ENCODE results near the gene QRICH1.

The QRICH1 gene, protein sequence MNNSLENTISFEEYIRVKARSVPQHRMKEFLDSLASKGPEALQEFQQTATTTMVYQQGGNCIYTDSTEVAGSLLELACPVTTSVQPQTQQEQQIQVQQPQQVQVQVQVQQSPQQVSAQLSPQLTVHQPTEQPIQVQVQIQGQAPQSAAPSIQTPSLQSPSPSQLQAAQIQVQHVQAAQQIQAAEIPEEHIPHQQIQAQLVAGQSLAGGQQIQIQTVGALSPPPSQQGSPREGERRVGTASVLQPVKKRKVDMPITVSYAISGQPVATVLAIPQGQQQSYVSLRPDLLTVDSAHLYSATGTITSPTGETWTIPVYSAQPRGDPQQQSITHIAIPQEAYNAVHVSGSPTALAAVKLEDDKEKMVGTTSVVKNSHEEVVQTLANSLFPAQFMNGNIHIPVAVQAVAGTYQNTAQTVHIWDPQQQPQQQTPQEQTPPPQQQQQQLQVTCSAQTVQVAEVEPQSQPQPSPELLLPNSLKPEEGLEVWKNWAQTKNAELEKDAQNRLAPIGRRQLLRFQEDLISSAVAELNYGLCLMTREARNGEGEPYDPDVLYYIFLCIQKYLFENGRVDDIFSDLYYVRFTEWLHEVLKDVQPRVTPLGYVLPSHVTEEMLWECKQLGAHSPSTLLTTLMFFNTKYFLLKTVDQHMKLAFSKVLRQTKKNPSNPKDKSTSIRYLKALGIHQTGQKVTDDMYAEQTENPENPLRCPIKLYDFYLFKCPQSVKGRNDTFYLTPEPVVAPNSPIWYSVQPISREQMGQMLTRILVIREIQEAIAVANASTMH

DNA sequence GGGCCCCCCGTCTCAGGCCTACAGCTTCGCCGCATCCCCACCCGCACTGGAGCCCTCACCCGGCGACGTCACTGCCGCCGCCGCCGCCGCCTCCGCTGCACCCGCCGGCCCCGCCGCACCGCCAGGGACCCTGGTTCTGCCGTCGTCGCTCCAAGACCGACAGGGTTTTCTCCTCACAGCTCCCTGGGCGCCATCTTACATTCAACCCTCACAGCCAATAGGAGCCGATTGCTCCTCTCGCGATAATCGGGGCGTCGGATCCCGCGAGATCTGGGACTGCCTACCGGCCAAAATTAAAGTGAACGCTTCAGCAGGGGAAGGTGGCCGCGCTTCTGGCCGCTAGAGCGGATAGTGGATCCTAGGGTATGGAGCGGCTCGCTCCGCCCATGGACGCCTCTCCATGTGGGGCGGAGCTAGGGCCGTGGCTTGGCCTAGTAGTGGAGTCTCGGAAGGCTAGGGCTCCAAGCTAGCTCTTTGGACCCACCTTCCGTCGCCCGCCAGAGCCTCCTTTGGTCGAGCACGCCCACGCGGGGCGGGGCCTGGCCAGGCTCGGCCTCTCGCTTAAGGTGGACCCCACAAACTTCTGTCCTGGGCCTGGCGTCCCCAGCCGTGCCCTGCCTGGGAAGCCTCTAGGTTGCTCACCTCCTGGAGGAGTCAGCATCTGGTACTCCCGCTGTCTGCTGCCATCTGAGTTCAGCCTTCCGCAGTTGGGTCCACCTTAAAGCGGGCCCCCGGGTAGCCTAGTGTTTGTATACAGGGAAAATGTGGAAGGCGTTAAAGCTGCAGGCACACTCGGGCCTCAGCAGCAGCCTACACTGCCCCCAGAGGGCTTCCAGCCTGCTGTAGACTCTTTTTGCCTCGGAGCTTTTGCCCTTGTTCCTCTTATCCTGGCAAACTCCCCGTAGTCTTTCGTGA, at the start of gene QRICH1:
TSS of gene QRICH1 (minus strand) at position 219 of the 915 bp plus-strand sequence. CDS start 17,054 bp downstream, outside the sequence.
- DNase-seq (ENCODE audit: low read depth) = peak; percentile 88
- TF ChIP-seq, protein P1, sequence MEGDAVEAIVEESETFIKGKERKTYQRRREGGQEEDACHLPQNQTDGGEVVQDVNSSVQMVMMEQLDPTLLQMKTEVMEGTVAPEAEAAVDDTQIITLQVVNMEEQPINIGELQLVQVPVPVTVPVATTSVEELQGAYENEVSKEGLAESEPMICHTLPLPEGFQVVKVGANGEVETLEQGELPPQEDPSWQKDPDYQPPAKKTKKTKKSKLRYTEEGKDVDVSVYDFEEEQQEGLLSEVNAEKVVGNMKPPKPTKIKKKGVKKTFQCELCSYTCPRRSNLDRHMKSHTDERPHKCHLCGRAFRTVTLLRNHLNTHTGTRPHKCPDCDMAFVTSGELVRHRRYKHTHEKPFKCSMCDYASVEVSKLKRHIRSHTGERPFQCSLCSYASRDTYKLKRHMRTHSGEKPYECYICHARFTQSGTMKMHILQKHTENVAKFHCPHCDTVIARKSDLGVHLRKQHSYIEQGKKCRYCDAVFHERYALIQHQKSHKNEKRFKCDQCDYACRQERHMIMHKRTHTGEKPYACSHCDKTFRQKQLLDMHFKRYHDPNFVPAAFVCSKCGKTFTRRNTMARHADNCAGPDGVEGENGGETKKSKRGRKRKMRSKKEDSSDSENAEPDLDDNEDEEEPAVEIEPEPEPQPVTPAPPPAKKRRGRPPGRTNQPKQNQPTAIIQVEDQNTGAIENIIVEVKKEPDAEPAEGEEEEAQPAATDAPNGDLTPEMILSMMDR (conservative IDR thresholded peaks at IDR 0.05; ENCODE audit: low read depth, low read length) = peak; percentile 74
- peak within 1 kb of the TSS; percentile 98 for H3K4me3 ChIP-seq (ENCODE audit: low read length)

DNA sequence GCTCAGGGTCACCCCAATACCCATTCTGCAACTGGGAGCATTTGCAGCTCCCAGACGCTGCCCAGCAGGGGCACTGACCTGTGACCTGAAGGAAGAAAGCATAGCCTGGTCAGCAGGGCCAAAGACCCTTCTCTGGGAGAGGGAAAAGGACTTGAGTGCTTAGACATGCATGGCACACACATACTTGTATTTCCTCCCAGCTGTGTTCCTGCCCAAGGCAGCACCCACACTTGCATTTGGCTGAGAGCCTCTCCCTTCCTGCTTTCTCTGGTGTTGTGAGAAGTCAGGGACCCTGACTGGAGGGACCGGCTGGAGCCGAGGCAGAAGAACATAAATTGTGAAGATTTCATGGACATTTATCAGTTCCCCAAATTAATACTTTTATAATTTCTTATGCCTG, 46.2 kb upstream of the QRICH1 start:
- TF ChIP-seq, protein P1 (conservative IDR thresholded peaks at IDR 0.05; ENCODE audit: low read depth, low read length) = no peak
- DNase-seq (ENCODE audit: low read depth) = no peak
- no peak overlapping the region for H3K4me3 ChIP-seq (ENCODE audit: low read length)

DNA sequence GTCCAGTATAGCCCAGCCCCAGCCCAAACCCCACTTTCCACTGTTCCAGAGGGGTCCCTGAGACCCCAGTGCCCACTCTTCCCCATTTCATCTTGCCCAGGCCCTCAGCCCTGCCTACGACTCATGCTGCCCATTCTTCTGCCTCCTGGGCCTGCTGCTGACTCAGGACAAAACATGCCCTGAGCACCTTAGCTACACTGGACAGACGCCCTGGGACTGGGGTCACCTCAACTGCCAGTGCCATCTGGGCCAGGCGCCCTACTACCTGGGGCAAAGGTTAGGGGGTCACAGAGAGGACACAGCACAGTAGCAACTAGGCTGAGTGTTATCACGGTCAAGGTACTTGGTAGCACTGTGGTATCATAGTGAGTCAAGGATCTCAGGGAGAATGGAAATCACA, 41.6 kb upstream of the QRICH1 start:
- no peak overlapping the region for H3K4me3 ChIP-seq (ENCODE audit: low read length)
- no peak for DNase-seq (ENCODE audit: low read depth)
- TF ChIP-seq, protein P1 (conservative IDR thresholded peaks at IDR 0.05; ENCODE audit: low read depth, low read length) = no peak

DNA sequence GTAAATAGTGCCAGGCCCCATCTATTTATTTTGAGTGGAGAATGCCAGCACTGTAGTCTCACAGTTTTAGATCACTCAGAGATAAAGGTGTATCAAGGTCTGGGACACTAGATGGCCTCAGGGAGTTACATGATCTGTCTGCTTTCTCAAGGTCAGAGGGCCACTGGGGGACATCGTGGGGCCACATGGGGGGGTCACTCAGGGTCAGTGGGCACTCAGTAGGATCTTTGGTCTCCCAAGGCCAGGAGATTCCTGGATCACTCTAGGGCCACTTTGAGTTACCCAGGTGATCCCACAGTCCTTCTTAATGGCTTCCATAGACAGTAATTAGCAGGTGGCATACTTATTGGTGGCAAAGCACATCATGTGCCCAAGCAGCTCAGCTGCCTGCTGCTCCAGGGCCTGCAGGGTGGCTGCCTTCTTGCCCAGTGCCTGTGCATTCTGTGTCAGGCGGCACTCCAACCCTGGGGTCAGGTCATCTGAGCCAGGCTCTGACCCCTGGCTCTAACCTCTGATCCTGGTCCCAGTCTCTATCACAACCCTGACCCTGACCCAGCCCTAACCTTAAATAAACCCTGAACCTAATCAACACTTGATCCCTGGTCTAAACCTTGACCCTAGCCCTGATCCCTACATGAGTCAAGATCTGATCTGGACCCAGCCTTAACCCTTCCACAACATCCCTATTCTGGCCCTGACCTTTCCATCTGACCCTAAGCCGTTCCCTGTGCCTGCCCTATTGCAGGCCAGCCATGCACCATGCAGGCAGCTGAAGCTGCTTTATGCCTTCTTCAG, 40.8 kb upstream of the QRICH1 start:
- no peak overlapping the region for H3K4me3 ChIP-seq (ENCODE audit: low read length)
- no peak for DNase-seq (ENCODE audit: low read depth)
- TF ChIP-seq, protein P1 (conservative IDR thresholded peaks at IDR 0.05; ENCODE audit: low read depth, low read length) = no peak

DNA sequence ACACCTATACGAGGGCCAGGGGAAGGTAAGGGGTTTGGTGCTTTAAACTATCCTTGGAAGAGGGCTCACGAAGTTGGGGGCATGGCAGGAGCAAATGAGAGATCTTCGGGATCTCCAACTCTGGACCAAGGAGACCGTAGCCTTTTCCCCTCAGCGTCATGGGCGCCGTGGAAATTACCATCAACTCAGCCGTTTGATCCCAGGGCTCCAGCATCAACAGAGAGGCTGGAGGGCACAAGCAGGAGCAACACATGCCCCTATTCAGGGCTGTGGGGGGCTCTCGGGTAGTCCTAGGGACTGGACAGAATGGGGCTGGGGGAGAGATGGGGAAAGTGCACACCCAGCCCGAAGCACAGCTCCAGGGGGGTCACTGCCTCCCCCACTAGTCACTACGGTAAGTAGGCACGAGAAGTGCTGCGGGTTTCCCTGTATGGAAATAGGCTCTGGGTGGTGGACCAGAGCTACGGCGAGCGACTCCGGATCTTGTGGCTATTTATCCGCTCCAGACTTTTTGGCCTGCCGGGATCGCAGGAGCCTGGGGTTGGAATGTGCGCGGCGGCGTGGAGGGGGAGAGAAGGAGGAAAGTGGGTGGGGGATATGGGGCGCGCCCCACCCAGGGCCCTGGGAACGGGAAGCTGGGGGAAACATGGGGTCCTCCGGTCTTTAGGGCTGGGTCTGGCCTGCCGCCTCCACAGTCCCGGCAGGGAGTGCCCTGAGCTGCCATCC, 39.5 kb upstream of the QRICH1 start:
- peak; percentile 67 for DNase-seq (ENCODE audit: low read depth)
- TF ChIP-seq, protein P1 (conservative IDR thresholded peaks at IDR 0.05; ENCODE audit: low read depth, low read length) = no peak
- H3K4me3 ChIP-seq (ENCODE audit: low read length) = peak overlapping the region; percentile 64

Data from retinal pigment epithelial cell (primary cell).